H1 (cell line): Measurements from ENCODE around the gene CEP152. TPM values are rescaled to one million over a fixed set of nuclear protein-coding genes. Genes with fewer than 3 reads are reported as not detected.

Experiments
- CTCF ChIA-PET: fragments of 300-600 bp; sonication (Branson Sonifier 250); formaldehyde crosslinking; loops from one replicate; lab custom pipeline; 2021; ENCODE audit not compliant: partially characterized antibody; lab: Charles Lee
- POLR2A ChIA-PET: fragments of 300-600 bp; sonication (Branson Sonifier 250); formaldehyde crosslinking; loops from one replicate; lab custom pipeline; 2021; ENCODE audit warnings: inconsistent platforms; ENCODE audit not compliant: partially characterized antibody; lab: Charles Lee
- DNase-seq, 2 experiments: peaks; one replicate each; pipeline versions ENCODE4 v3.0.0 to v3.0.0-alpha.2; 2010 to 2022; ENCODE audit warnings: low spot score in 2 of 2, low read depth in 1 of 2, mixed read lengths in 1 of 2
- FAIRE-seq: peaks from 2 replicates; lab custom pipeline; 2011; peaks lifted over from hg19 to GRCh38; lab: Jason Lieb, UNC
- H2AFZ ChIP-seq: 2 replicates; pipeline ENCODE4 v1.8.1; 2012; ENCODE audit warnings: low read length, inconsistent platforms
- H2AK5ac ChIP-seq: 2 replicates; pipeline ENCODE4 v1.6.1; 2013; ENCODE audit warnings: low read depth, low read length
- H2BK120ac ChIP-seq: replicated peaks from 2 replicates; pipeline ENCODE3; 2013; ENCODE audit warnings: low read depth, low read length, inconsistent platforms
- H2BK12ac ChIP-seq: 2 replicates; pipeline ENCODE4 v1.6.1; 2013; ENCODE audit warnings: low read depth, low read length
- H2BK15ac ChIP-seq: 2 replicates; pipeline ENCODE4 v1.6.1; 2013; ENCODE audit warnings: low read length
- H2BK20ac ChIP-seq: 2 replicates; pipeline ENCODE4 v1.6.1; 2013; ENCODE audit warnings: low read length
- H2BK5ac ChIP-seq: 2 replicates; pipeline ENCODE4 v1.6.1; 2013; ENCODE audit warnings: low read depth, low read length
- H3K14ac ChIP-seq: 2 replicates; pipeline ENCODE4 v1.6.1; 2013; ENCODE audit warnings: inconsistent platforms; ENCODE audit not compliant: insufficient read length
- H3K18ac ChIP-seq: 2 replicates; pipeline ENCODE4 v1.6.1; 2013; ENCODE audit warnings: low read length; ENCODE audit errors: extremely low read depth
- H3K23ac ChIP-seq: 2 replicates; pipeline ENCODE4 v1.6.1; 2013; ENCODE audit warnings: inconsistent platforms; ENCODE audit not compliant: insufficient read length
- H3K23me2 ChIP-seq: 2 replicates; pipeline ENCODE4 v1.6.1; 2013; ENCODE audit warnings: low read depth, low read length
- H3K27ac ChIP-seq: 2 replicates; pipeline ENCODE4 v1.6.1; 2011; ENCODE audit warnings: low read depth, low read length, inconsistent platforms
- H3K27me3 ChIP-seq, 4 experiments: replicated peaks in 1 of 4; 1 replicate in 1 of 4; 2 replicates in 3 of 4; pipeline versions ENCODE4 v1.6.1 to v1.8.1; 2011 to 2013; ENCODE audit warnings: low read length in 3 of 4, mild to moderate bottlenecking in 3 of 4, inconsistent platforms in 2 of 4, mixed read lengths in 2 of 4, moderate library complexity in 1 of 4; ENCODE audit not compliant: control insufficient read depth in 3 of 4, insufficient read depth in 3 of 4; ENCODE audit errors: extremely low read depth in 1 of 4
- H3K36me3 ChIP-seq, 4 experiments: 2 replicates each; pipeline versions ENCODE4 v1.6.1 to v1.8.1; 2011 to 2013; ENCODE audit warnings: mild to moderate bottlenecking in 4 of 4, low read length in 3 of 4, moderate library complexity in 2 of 4, control low read depth in 1 of 4, inconsistent platforms in 1 of 4; ENCODE audit not compliant: insufficient read depth in 4 of 4, control insufficient read depth in 2 of 4
- H3K4ac ChIP-seq: replicated peaks from 2 replicates; pipeline ENCODE3; 2013; ENCODE audit warnings: low read length, low read depth, mixed read lengths, inconsistent platforms; ENCODE audit not compliant: insufficient read length
- H3K4me1 ChIP-seq, 4 experiments: replicated peaks in 1 of 4; 1 replicate in 1 of 4; 2 replicates in 3 of 4; pipeline versions ENCODE4 v1.6.1 to v1.8.1; 2011 to 2013; ENCODE audit warnings: low read length in 3 of 4, inconsistent platforms in 2 of 4, mixed read lengths in 1 of 4; ENCODE audit not compliant: insufficient read depth in 4 of 4, control insufficient read depth in 3 of 4
- H3K4me2 ChIP-seq, 2 experiments: 2 replicates each; pipeline versions ENCODE4 v1.6.1 to v1.8.1; 2011 to 2013; ENCODE audit warnings: low read depth in 2 of 2, low read length in 2 of 2, control low read depth in 1 of 2, inconsistent platforms in 1 of 2, mild to moderate bottlenecking in 1 of 2; ENCODE audit not compliant: insufficient read depth in 1 of 2
- H3K4me3 ChIP-seq, 4 experiments: fragments of 200-600, 300-600 bp in 1 of 4; sonication (generic), shearing (Covaris generic), sonication (Bioruptor Twin) in 1 of 4; 2 replicates each; pipeline versions ENCODE4 v1.5.1 to v1.8.1; 2011 to 2016; ENCODE audit warnings: low read length in 4 of 4, low read depth in 3 of 4, control low read depth in 2 of 4, inconsistent platforms in 2 of 4, mild to moderate bottlenecking in 2 of 4, mixed read lengths in 1 of 4, moderate library complexity in 1 of 4; ENCODE audit not compliant: insufficient read depth in 2 of 4; ENCODE audit errors: extremely low read depth in 1 of 4
- H3K56ac ChIP-seq: replicated peaks from 2 replicates; pipeline ENCODE3; 2013; ENCODE audit warnings: low read depth, mild to moderate bottlenecking, mixed read lengths, low read length, inconsistent platforms; ENCODE audit not compliant: insufficient read length
- H3K79me1 ChIP-seq: 2 replicates; pipeline ENCODE4 v1.6.1; 2013; ENCODE audit warnings: low read depth, low read length, control low read depth
- H3K79me2 ChIP-seq, 2 experiments: 2 replicates each; pipeline versions ENCODE4 v1.6.1 to v1.8.1; 2012 to 2013; ENCODE audit warnings: low read length in 2 of 2, mild to moderate bottlenecking in 2 of 2, inconsistent platforms in 1 of 2; ENCODE audit not compliant: insufficient read depth in 2 of 2, control insufficient read depth in 1 of 2
- H3K9ac ChIP-seq, 4 experiments: replicated peaks in 1 of 4; 1 replicate in 1 of 4; 2 replicates in 3 of 4; pipeline versions ENCODE4 v1.6.1 to v1.8.1; 2011 to 2013; ENCODE audit warnings: low read depth in 3 of 4, low read length in 3 of 4, control low read depth in 2 of 4, mild to moderate bottlenecking in 2 of 4, moderate library complexity in 2 of 4, inconsistent platforms in 1 of 4; ENCODE audit errors: extremely low read depth in 1 of 4
- H3K9me3 ChIP-seq, 2 experiments: 2 replicates each; pipeline versions ENCODE4 v1.6.1 to v1.8.1; 2012 to 2013; ENCODE audit warnings: mild to moderate bottlenecking in 2 of 2, moderate library complexity in 2 of 2, control low read depth in 1 of 2, inconsistent platforms in 1 of 2, low read depth in 1 of 2, low read length in 1 of 2, mixed read lengths in 1 of 2; ENCODE audit not compliant: insufficient read depth in 2 of 2
- H4K20me1 ChIP-seq, 2 experiments: replicated peaks in 1 of 2; 2 replicates each; pipeline versions ENCODE3 to v1.8.1; 2011 to 2013; ENCODE audit warnings: inconsistent platforms in 2 of 2, low read length in 2 of 2, mild to moderate bottlenecking in 1 of 2; ENCODE audit not compliant: insufficient read depth in 2 of 2, control insufficient read depth in 1 of 2
- H4K5ac ChIP-seq: 2 replicates; pipeline ENCODE4 v1.6.1; 2013; ENCODE audit warnings: low read length, low read depth, mixed read lengths, inconsistent platforms; ENCODE audit not compliant: insufficient read length
- H4K8ac ChIP-seq: 2 replicates; pipeline ENCODE4 v1.8.0; 2013; ENCODE audit warnings: mild to moderate bottlenecking, moderate library complexity, low read length, inconsistent platforms; ENCODE audit not compliant: insufficient read depth; ENCODE audit errors: extremely low read depth
- H4K91ac ChIP-seq: replicated peaks from 2 replicates; pipeline ENCODE3; 2013; ENCODE audit warnings: low read length, mixed read lengths, inconsistent platforms; ENCODE audit not compliant: insufficient read length
- CBX8 ChIP-seq: fragments of 300-800, 300-1000 bp; sonication (generic); IDR thresholded peaks from 2 replicates; pipeline ENCODE4 v1.7.1; 2016; ENCODE audit warnings: low read depth, low read length, borderline replicate concordance
- CHD1 ChIP-seq: IDR thresholded peaks from 2 replicates; pipeline ENCODE4 v1.6.1; 2012; ENCODE audit warnings: low read depth, low read length, improper control_type of control experiment
- E2F6 ChIP-seq: IDR thresholded peaks from 2 replicates; pipeline ENCODE4 v1.6.1; 2012; ENCODE audit warnings: inconsistent platforms
- GTF2F1 ChIP-seq: IDR thresholded peaks from 2 replicates; pipeline ENCODE4 v1.6.1; 2012; ENCODE audit warnings: low read depth, low read length, improper control_type of control experiment, borderline replicate concordance
- NANOG ChIP-seq: IDR thresholded peaks from 2 replicates; pipeline ENCODE4 v1.6.1; 2011; ENCODE audit warnings: low read length, low read depth, mild to moderate bottlenecking, inconsistent platforms; ENCODE audit not compliant: insufficient read depth, poor library complexity, severe bottlenecking
- SP2 ChIP-seq: IDR thresholded peaks from 2 replicates; pipeline ENCODE4 v1.6.1; 2012; ENCODE audit warnings: mild to moderate bottlenecking, low read length, inconsistent platforms
- SP4 ChIP-seq: IDR thresholded peaks from 2 replicates; pipeline ENCODE4 v1.6.1; 2012; ENCODE audit warnings: low read length, inconsistent platforms
- TCF12 ChIP-seq: IDR thresholded peaks from 2 replicates; pipeline ENCODE4 v1.6.1; 2011; ENCODE audit warnings: low read depth, mild to moderate bottlenecking, low read length
- polyA plus RNA-seq, 7 experiments: library from polyadenylated mRNA; depleted of rRNA in 3 of 7; stranded (reverse) in 5 of 7; unstranded in 2 of 7; fragments of >200 nt in 5 of 7; fragments of 200-250 nt in 2 of 7; gene quantifications; 1 replicate in 5 of 7; 2 replicates in 1 of 7; 4 replicates in 1 of 7; pipeline versions ENCODE4 v1.2.1 to v1.2.3, GENCODE V29; 2011 to 2013; ENCODE audit warnings: missing spikeins in 2 of 7, mixed read lengths in 2 of 7
- total RNA-seq: library from RNA; stranded (reverse); fragmentation: NEBNext Ultra II Directional; extraction: Animal tissue kit (Norgen Biotek cat#: 25700); gene quantifications from 2 replicates; pipeline ENCODE4 v1.2.1, GENCODE V29; 2021

Gene CEP152
- total and polyA plus RNA-seq, 2 of the 8 experiments (the other 6 are each of a cell fraction or from before 2014, with no cell fraction given): 1.4 to 16.2 TPM

- Histone ChIP-seq H3K23ac (no peak overlapping the region), H3K18ac (no peak overlapping the region), H3K23me2 (0 out of 2 replicates have a peak, but pooled peaks cover 3% of the 10 kb centered on the region), H2BK12ac (no peak overlapping the region), H2BK120ac (no peak overlapping the region), H3K36me3 (no peaks in the 10 kb centered on the region), H2BK5ac (no peak overlapping the region), H2BK20ac (no peak overlapping the region), H3K9me3 (no peaks in the 10 kb centered on the region), H2AFZ (no peak overlapping the region), H4K20me1 (no peaks in the 10 kb centered on the region), H3K4me1 (no peaks in the 10 kb centered on the region), H2BK15ac (no peak overlapping the region), H3K79me2 (no peaks in the 10 kb centered on the region), H4K91ac (no peak overlapping the region), H3K14ac (no peak overlapping the region), H4K5ac (no peak overlapping the region), H2AK5ac (no peak overlapping the region), H3K9ac (no peak overlapping the region), H3K27ac (no peak overlapping the region), H4K8ac (no peak overlapping the region), H3K27me3 (no peaks in the 10 kb centered on the region), H3K4me2 (no peak overlapping the region), H3K4me3 (no peak overlapping the region), H3K79me1 (no peaks in the 10 kb centered on the region), H3K4ac (no peak overlapping the region), H3K56ac (no peak overlapping the region)
- CTCF ChIA-PET: no interaction called here
- FAIRE-seq: no peak
- no peak for DNase-seq
- POLR2A ChIA-PET: no interaction called here
- TF ChIP-seq GTF2F1: no peak
- TF ChIP-seq E2F6: no peak
- TF ChIP-seq SP4: no peak
- no peak for TF ChIP-seq SP2
- no peak for TF ChIP-seq TCF12
- TF ChIP-seq CBX8: no peak
- TF ChIP-seq CHD1: no peak
- no peak for TF ChIP-seq NANOG
Measured at GRCh38 chr15:48695088-48695826, 115.6 kb downstream of the CEP152 start.
